GM13976 (cell line): ENCODE data around the gene DTX3.
"Not testable (repeated sequence)": the region's sequence is repeated elsewhere in the genome, so short reads cannot be mapped to it uniquely, and the experiment has no call there.

Source experiments
- DNase-seq: peaks from one replicate; pipeline ENCODE4 v3.0.0; 2012; ENCODE audit warnings: low spot score
- CTCF ChIP-seq: IDR thresholded peaks from 2 replicates; pipeline ENCODE4 v1.5.1; 2012; ENCODE audit warnings: borderline replicate concordance, mild to moderate bottlenecking; ENCODE audit not compliant: insufficient read depth; ENCODE audit errors: extremely low read depth, missing control alignments, control extremely low read depth
- in situ Hi-C: fragments of 300-500 bp; cut with MboI; formaldehyde crosslinking; loops from one replicate; pipeline ENCODE4 v1.12.0; 2022; ENCODE audit warnings: low sequenced_read_pairs, mixed read lengths, inconsistent platforms; ENCODE audit not compliant: unreplicated experiment

Gene DTX3

GRCh38 chr12:57614178-57614947 is 9.7 kb downstream of the DTX3 start:
- no peak for TF ChIP-seq CTCF
- in situ Hi-C loops = no loop called here
- peak; percentile 88 for DNase-seq

- DNase-seq = no peak
- no peak for TF ChIP-seq CTCF
- in situ Hi-C loops = no loop called here
These were observed 10.4 kb downstream of the DTX3 start for GRCh38 chr12:57614948-57615500.

DNA sequence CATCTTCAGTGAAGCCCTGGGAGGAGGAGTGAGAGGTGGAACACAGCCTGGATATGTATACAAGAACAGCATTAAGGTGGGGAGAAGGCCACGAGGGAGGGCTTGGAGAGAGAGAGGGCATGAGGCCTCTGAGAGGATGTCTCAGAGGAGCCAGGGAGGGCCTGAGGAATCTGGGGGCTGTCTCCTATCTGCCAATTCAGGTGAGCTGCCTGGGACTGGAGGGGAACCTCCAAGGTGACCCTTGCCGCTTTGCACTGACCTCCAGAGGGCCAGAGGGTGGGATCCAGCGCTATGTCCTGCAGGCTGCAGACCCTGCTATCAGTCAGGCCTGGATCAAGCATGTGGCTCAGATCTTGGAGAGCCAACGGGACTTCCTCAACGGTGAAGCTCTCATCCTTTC is 11.0 kb downstream of the DTX3 start:
- in situ Hi-C loops = no loop called here
- TF ChIP-seq CTCF = no peak
- DNase-seq = peak; percentile 18

DNA sequence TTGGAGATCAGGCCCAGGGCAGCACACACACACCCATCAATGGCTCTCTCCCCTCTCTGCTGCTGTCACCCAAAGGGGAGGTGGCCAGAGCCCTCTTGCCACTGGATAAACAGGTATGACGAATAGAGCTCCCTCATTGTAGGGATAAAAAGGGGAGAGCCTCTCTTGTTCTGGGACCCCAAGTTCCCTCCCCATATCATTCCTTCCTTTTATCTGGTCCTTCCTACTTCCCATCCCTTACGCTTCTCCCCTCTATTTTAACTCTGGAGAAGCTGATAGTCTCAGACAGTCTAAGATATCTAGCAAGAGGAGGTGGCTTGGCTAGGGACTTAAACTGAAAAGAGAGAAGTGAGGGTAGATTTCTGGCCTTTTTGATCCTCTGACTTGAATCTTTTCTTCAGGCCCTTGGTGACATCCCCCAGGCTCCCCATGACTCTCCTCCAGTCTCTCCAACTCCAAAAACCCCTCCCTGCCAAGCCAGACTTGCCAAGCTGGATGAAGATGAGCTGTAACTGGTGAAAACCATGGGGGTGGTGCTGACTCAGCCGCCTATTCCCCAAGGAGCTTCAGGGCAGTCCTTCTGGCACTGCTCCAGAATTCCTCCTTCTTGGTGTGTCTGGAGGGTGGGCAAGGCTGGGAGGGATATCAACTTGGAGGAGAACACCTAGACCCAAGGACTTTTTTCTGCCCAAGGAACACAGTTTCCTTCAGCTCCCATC is 11.9 kb downstream of the DTX3 start:
- no peak for TF ChIP-seq CTCF
- peak; percentile 12 for DNase-seq
- in situ Hi-C loops = no loop called here

- in situ Hi-C loops = no loop called here
- no peak for DNase-seq
- TF ChIP-seq CTCF = no peak
These were observed 13.3 kb downstream of the DTX3 start for GRCh38 chr12:57617942-57618341.

DNA sequence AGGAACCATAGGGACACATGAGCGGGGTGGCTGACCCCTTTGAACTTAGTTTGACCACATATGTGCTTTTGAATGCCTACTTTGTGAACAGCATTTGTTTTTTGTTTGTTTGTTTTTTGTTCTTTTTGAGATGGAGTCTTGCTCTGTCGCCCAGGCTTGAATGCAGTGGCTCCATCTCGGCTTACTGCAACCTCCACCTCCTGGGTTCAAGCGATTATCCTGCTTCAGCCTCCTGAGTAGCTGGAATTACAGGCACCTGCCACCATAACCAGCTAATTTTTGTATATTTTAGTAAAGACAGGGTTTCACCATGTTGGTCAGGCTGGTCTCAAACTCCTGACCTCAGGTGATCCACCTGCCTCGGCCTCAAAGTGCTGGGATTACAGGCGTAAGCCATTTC is 13.8 kb downstream of the DTX3 start:
- in situ Hi-C loops = not testable (repeated sequence)

GRCh38 chr12:57618966-57619433 is 14.4 kb downstream of the DTX3 start:
- in situ Hi-C loops = no loop called here
- no peak for TF ChIP-seq CTCF
- DNase-seq = peak; percentile 15

More for the DNA sequence above, 13.8 kb downstream of the DTX3 start:
- not testable (repeated sequence) for DNase-seq
